ENCODE data around the gene PCDHGA1. TPM values are rescaled to one million over a fixed set of nuclear protein-coding genes. Genes with fewer than 3 reads are reported as not detected.

The PCDHGA1 gene
- polyA plus RNA-seq, 1 donor (not counting 4 experiments of a cell fraction or from before 2014, with no cell fraction given): 0.09 TPM

DNA sequence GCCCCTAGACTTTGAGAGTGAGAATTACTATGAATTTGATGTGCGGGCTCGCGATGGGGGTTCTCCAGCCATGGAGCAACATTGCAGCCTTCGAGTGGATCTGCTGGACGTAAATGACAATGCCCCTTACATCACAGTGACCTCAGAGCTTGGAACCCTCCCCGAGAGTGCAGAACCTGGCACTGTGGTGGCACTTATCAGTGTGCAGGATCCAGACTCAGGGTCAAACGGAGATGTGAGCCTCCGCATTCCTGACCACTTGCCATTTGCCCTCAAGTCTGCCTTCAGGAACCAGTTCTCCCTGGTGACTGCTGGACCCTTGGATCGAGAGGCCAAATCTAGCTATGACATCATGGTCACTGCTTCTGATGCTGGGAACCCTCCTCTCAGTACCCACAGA, 155.8 kb downstream of the PCDHGA1 start:
- dilution Hi-C loops (cut with MboI; ENCODE audit: extremely low pct_ligation_motif_present, low sequenced_read_pairs): no loop called here
- no peaks in the 10 kb centered on the region for H3K79me2 ChIP-seq (ENCODE audit: control insufficient read depth, insufficient read depth, low read length)
- H4K20me1 ChIP-seq (ENCODE audit: control insufficient read depth, extremely low read depth, insufficient read depth, low read length): no peaks in the 10 kb centered on the region
- no peak overlapping the region for H3K9ac ChIP-seq (ENCODE audit: control insufficient read depth, extremely low read depth, insufficient read depth, low read length)
- no peak overlapping the region for H2AFZ ChIP-seq (ENCODE audit: control insufficient read depth, low read length)
- H3K9me1 ChIP-seq (ENCODE audit: control insufficient read depth, extremely low read depth, insufficient read depth, low read length): no peaks in the 10 kb centered on the region
- H3K9me3 ChIP-seq (ENCODE audit: control insufficient read depth, low read depth, low read length): no peaks in the 10 kb centered on the region
- DNase-seq (ENCODE audit: low read depth, low spot score) (no peak), FAIRE-seq (no peak)
- no peak overlapping the region for H3K4me3 ChIP-seq (ENCODE audit: control insufficient read depth in 2 of 3, extremely low read depth in 1 of 3, insufficient read depth in 2 of 3, low read depth in 1 of 3, low read length in 3 of 3)
- peaks cover 21% of the 10 kb centered on the region for H3K4me1 ChIP-seq (ENCODE audit: control insufficient read depth, extremely low read depth, insufficient read depth, low read length)
- no peak overlapping the region for H3K4me2 ChIP-seq (ENCODE audit: control insufficient read depth, extremely low read depth, insufficient read depth, low read depth, low read length)
- H3K27ac ChIP-seq (ENCODE audit: control insufficient read depth, insufficient read depth, low read length): no peak overlapping the region
- no peak for TF ChIP-seq EZH2 (IDR thresholded peaks at IDR 0.05; ENCODE audit: low read length)
- TF ChIP-seq, protein P1, sequence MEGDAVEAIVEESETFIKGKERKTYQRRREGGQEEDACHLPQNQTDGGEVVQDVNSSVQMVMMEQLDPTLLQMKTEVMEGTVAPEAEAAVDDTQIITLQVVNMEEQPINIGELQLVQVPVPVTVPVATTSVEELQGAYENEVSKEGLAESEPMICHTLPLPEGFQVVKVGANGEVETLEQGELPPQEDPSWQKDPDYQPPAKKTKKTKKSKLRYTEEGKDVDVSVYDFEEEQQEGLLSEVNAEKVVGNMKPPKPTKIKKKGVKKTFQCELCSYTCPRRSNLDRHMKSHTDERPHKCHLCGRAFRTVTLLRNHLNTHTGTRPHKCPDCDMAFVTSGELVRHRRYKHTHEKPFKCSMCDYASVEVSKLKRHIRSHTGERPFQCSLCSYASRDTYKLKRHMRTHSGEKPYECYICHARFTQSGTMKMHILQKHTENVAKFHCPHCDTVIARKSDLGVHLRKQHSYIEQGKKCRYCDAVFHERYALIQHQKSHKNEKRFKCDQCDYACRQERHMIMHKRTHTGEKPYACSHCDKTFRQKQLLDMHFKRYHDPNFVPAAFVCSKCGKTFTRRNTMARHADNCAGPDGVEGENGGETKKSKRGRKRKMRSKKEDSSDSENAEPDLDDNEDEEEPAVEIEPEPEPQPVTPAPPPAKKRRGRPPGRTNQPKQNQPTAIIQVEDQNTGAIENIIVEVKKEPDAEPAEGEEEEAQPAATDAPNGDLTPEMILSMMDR (optimal IDR thresholded peaks at IDR 0.05 in 1 of 3, IDR thresholded peaks at IDR 0.05 in 1 of 3, conservative IDR thresholded peaks at IDR 0.05 in 1 of 3; ENCODE audit: extremely low read depth in 1 of 3, insufficient read depth in 2 of 3, low read length in 3 of 3): no peak
- H3K36me3 ChIP-seq (ENCODE audit: control insufficient read depth in 2 of 2, extremely low read depth in 1 of 2, insufficient read depth in 2 of 2, low read length in 2 of 2): peaks cover 0 to 3% of the 10 kb centered on the region in 2 experiments
- no peaks in the 10 kb centered on the region for H3K27me3 ChIP-seq (ENCODE audit: control insufficient read depth, extremely low read depth, insufficient read depth, low read length)

DNA sequence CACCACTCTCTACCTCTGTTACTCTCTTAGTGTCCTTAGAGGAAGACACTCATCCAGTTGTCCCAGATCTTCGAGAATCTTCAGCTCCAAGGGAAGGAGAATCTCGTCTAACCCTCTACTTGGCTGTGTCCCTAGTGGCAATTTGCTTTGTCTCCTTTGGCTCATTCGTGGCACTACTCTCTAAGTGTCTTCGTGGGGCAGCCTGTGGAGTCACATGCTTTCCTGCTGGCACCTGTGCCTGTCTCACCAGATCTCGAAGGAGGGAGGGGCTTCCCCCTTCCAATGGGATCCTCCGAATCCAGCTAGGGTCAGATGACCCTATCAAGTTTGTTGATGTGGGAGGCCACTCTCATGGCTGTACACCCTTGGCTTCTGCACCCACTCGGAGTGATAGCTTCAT, 156.8 kb downstream of the PCDHGA1 start:
- no peaks in the 10 kb centered on the region for H3K9me1 ChIP-seq (ENCODE audit: control insufficient read depth, extremely low read depth, insufficient read depth, low read length)
- no peak overlapping the region for H3K9ac ChIP-seq (ENCODE audit: control insufficient read depth, extremely low read depth, insufficient read depth, low read length)
- DNase-seq (ENCODE audit: low read depth, low spot score) (no peak), FAIRE-seq (no peak)
- no peak for TF ChIP-seq EZH2 (IDR thresholded peaks at IDR 0.05; ENCODE audit: low read length)
- TF ChIP-seq, protein P1 (optimal IDR thresholded peaks at IDR 0.05 in 1 of 3, IDR thresholded peaks at IDR 0.05 in 1 of 3, conservative IDR thresholded peaks at IDR 0.05 in 1 of 3; ENCODE audit: extremely low read depth in 1 of 3, insufficient read depth in 2 of 3, low read length in 3 of 3): no peak
- H2AFZ ChIP-seq (ENCODE audit: control insufficient read depth, low read length): no peak overlapping the region
- no peak overlapping the region for H3K4me3 ChIP-seq (ENCODE audit: control insufficient read depth in 2 of 3, extremely low read depth in 1 of 3, insufficient read depth in 2 of 3, low read depth in 1 of 3, low read length in 3 of 3)
- H3K36me3 ChIP-seq (ENCODE audit: control insufficient read depth in 2 of 2, extremely low read depth in 1 of 2, insufficient read depth in 2 of 2, low read length in 2 of 2): peaks cover 0 to 3% of the 10 kb centered on the region in 2 experiments
- dilution Hi-C loops (cut with MboI; ENCODE audit: extremely low pct_ligation_motif_present, low sequenced_read_pairs): no loop called here
- no peaks in the 10 kb centered on the region for H3K27me3 ChIP-seq (ENCODE audit: control insufficient read depth, extremely low read depth, insufficient read depth, low read length)
- H3K27ac ChIP-seq (ENCODE audit: control insufficient read depth, insufficient read depth, low read length): no peak overlapping the region
- no peaks in the 10 kb centered on the region for H4K20me1 ChIP-seq (ENCODE audit: control insufficient read depth, extremely low read depth, insufficient read depth, low read length)
- H3K9me3 ChIP-seq (ENCODE audit: control insufficient read depth, low read depth, low read length): no peaks in the 10 kb centered on the region
- no peak overlapping the region for H3K4me2 ChIP-seq (ENCODE audit: control insufficient read depth, extremely low read depth, insufficient read depth, low read depth, low read length)
- peaks cover 21% of the 10 kb centered on the region for H3K4me1 ChIP-seq (ENCODE audit: control insufficient read depth, extremely low read depth, insufficient read depth, low read length)
- no peaks in the 10 kb centered on the region for H3K79me2 ChIP-seq (ENCODE audit: control insufficient read depth, insufficient read depth, low read length)

Data from keratinocyte (primary cell).